Stimulated activated CD4-positive, alpha-beta T cell treated with anti-CD3 and anti-CD28 coated beads, Interleukin-4, amount 100 ng/mL, for 4 hours (primary cell): ENCODE measurements around the gene SWSAP1.
A peak's percentile ranks its signal among the peaks of the same experiment; 100 is the strongest.
"Not testable (repeated sequence)": the region's sequence is repeated elsewhere in the genome, so short reads cannot be mapped to it uniquely, and the experiment has no call there.

Experiments
- DNase-seq, 2 experiments: peaks; one replicate each; pipeline ENCODE4 v3.0.0-alpha.2; 2020

Gene SWSAP1

DNA sequence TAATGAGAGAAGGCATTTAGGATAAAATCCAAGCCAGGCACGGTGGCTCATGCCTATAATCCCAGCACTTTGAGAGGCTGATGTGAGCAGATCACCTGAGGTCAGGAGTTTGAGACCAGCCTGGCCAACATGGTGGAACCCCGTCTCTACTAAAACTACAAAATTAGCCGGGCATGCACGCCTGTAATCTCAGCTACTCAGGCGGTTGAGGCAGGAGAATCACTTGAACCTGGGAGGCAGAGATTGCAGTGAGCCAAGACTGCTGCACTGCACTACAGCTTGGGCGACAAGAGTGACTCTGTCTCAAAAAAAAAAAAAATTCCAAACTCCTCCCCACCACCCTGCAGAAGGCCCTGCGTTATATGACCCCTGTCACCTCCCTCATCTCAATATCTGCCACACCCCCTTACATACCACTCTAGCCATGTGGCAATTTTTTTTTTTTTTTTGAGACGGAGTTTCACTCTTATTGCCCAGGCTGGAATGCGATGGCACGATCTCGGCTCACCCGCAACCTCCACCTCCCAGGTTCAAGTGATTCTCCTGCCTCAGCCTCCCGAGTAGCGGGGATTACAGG is 4.9 kb downstream of the SWSAP1 start:
- DNase-seq = not testable (repeated sequence)

DNA sequence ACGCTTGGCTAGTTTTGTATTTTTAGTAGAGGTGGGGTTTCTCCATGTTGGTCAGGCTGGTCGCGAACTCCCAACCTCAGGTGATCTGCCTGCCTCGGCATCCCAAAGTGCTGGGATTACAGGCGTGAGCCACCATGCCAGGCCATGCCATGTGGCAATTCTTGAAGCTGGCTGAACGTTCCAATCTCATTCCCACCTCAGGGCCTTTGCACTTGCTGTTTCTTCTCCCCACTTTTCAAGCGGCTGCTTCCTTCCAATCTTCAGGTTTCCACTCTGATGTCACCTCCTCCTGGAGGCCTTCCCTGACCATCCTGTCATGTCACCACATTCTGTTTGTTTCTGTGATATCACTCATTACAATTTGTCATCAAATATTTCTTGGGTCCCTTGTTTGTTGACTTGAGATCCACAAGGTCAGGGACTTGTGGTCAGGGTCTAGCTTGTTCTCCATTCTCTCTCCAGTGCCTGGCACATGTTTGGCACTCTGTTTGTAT is 5.4 kb downstream of the SWSAP1 start:
- no peak for DNase-seq

DNA sequence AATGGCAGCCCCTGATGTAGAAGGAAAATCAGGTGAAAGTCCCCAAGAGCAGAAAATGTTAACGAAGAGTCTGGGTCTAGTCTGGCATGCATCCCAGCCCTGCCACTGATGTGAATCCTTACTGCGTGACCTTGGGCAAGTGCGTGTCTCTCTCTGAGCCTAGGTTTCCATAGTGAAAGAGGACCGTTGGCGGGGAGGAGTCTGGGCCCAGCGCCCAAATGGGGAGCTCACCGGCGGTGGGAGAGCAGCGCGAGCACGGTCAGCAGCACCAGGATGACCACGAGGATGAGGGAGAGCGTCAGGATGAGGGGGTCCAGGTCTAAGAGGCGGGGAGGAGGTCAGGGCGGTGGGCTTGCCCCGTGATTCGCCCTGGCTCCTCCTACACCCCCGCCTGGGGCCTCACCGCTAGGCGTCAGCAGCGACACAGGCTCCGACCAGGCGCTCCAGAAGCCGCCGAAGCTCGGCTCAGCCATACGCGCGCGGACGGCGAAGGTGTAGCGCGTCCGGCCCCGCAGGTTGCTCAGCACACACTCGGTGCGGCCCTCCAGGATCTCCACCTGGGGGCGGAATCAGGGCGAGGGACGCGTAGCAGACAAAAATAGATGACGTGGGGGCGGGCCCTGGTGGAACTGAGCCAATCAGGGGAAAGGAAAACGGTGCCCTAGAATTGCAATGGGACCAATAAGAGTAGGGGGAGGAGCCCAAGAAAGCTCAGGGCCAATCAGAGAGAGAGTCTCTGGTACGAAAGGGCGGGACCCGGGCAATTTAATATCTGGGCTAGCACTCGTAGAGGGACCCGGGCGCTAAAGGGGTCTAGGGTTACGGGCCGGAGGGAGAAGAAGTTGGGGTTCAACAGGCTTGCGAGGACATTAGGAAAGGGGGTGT is 6.4 kb downstream of the SWSAP1 start:
- DNase-seq = peak; percentile 89 to 96

DNA sequence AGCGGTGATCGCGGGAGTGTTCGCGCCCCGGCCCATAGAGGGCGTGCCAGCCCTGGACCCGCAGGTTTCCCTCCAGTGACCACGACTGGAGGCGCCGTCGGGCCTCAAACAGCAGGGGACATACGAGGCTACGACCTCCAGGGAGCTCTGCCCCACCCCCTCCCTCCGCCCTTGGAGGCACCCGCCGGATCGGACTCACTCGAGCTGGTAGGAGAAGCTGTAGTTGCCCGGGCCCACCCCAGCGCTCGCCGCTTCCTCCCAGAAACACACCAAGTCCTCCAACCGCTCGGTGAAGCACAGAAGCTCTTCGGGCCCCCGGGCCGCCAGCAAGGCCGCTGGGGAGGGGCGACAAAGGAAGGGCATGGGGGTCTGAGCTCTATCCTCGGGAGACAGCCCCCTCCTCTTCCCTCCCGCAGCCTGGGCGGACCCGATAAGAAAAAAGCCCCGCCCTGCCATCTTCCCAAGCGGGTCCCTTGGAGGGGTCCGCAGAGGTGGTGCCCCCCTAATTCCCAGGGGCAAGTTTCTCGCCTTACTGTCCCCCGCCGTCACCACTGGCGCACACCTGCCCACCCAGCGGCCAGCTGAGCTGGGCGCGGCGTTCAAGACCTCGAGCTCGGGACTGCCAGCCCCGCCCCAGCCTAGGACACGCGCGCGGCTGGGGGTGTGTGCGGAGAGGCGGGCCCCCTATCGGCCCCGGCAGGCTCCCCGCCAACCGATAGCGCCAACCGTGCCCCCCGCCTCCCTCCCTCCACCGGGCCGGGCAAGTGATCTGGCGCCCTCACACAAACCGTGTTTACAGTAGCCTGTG is 8.6 kb downstream of the SWSAP1 start:
- peak in 1 of 2 experiments; percentile 43 for DNase-seq

DNA sequence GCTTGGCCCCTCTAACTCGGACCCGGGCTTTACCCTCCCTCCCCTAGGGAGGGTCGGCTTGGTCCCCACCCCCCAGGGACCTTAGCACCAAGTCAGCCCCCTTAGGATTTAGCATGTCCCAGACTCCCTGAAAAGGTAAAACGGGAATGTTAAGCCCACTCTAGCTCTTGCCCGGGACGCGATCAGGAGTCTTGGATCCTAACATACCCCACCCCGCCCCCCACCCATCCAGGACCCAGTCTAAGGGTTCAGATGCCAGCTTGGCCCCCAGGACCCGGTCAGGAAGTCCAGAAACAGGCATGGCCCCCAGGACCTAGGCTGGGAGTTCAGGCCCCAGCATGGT is 9.2 kb downstream of the SWSAP1 start:
- no peak for DNase-seq

DNA sequence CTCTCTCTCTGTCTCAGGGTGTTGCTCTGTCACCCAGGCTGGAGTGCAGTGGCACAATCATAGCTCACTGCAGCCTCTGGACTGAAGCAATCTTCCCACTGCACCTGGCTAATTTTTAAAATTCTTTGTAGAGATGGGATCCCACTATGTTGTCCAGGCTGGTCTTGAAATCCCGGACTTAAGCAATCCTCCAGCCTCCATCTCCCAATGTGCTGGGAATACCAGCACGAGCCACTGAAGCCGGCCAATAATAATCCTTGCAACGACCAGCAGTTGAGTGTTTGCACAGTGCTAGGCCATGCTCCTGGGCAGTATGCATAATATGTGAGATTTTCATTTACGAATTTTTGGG is 10.3 kb downstream of the SWSAP1 start:
- no peak for DNase-seq

DNA sequence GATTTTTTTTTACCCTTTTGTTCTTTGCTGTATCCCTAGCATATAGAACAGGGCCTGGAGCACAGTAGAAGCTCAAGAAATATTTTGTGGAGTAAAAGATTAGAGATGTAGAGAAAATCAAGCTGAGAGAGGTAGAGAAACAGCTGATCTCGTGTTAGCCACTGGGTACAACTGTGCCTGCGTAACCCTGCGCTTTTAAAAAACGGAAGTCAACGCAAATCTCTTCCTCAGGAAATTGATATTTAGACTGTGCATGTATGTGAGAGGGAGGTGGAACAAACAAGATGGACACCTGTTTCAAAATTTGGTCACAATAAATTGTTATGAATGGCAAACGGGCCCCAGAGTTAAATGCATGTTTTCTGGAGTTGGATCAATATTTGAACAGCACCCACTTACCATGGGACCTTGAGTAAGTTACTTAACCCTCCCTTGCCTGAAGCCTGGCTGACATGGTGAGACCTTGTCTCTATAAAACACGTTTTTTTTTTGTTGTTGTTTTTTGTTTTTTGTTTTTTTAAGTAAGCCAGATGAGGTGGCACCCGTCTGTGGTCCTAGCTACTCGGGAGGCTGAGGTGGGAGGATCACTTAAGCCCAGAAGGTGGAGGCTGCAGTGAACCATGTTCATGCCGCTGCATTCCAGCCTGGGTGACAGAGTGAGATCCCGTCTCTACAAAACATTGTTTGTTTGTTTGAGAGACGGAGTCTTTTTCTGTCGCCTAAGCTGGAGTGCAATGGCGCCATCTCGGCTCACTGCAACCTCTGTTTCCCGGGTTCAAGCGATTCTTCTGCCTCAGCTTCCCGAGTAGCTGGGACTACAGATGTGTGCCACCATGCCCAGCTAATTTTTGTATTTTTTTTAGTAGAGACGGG is 12.9 kb downstream of the SWSAP1 start:
- no peak for DNase-seq

DNA sequence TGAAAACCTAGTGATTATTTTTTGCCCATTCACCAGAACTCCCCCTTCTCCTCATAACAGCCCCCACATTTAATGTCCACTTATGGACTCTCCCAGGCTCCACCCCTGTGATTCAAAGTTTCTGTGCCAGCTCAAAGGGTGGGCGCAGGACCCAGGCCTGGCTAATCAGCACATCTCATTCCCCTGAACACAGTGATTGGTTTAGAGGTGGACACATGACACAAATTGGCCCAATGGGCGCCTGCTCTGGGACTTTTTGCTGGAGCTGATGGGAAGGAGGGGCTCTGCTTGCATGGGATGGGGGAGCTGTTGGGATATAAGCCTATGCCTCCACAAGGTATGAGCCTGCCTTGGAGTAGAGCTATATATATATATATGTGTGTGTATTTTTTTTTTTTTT is 15.9 kb downstream of the SWSAP1 start:
- no peak for DNase-seq

DNA sequence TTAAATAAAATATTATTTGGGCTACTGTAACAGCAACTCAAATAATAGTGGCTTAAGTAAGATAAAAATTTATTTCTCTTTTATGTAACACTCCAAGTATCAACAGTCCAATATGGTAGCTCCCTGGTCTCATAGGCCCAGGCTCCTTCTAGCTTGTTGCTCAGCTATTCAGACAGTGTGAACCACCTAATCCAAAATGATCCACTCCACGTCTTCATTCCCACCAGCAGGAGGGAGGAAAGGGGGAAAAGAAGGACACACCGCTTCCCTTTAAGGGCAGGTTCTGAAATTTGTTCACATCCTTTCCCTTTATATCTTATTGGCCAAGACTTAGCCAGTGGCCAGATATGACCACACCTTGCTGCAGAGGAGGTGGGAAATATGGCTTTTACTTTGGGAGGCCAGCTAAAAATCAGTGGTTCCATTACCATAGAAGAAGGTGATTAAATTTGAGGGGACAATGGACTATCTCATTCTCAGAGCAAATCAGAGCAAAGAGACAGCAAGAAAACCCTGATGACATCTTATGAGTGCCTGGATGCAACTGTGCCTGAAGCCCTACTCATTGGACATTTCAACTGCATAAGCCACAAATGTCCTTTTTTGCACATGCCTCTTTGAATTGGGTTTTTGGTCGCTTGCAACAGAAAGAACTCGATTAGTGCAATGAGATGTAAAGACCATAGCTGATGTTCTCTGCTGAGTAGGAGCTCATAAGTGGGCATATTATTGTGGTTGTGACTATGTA is 16.6 kb downstream of the SWSAP1 start:
- DNase-seq = no peak

DNA sequence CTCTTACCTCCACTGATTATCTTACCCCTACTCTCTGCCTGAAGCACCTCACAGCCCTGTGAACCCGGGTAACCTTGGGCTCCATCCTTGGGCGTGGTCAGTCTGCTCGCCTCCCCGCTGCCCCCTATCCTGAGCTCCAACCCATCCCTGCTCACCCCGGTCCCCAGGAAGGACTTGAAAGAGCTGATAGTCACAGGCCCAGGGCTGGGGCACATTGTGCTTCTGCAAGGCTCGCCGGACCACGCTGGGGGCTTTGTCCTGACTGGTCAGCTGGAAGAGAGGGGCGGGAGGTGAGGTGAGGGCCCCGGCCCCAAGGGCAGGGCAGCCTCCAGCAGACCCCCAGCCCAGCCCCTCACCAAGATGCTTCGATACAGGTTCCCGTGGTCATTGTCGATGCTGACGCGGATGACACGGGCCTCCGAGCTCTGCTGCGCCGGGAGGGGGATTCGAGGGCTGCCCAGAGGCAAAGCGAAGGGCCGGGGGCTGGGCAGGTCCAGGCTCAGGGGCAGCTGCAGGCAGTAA is 22.7 kb downstream of the SWSAP1 start:
- DNase-seq = no peak

DNA sequence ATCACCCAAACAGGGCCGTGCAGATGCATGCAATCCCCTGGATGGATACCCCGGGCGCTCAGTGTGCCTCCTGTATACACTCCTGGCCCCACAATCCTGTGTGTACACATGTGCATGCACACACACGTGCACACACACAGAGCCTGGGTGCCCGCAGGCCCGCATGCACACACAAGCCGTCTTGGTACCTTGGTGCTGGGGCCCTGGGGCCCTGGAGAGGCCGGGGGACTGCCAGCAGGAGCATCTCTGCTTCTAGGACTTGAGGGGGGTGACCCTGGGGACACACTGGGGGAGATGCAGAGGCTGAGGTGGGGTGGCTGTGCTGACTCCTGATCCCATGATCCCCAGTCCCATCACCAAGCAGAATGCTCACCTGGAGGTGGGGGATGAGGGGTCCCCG is 25.2 kb downstream of the SWSAP1 start:
- DNase-seq = no peak

DNA sequence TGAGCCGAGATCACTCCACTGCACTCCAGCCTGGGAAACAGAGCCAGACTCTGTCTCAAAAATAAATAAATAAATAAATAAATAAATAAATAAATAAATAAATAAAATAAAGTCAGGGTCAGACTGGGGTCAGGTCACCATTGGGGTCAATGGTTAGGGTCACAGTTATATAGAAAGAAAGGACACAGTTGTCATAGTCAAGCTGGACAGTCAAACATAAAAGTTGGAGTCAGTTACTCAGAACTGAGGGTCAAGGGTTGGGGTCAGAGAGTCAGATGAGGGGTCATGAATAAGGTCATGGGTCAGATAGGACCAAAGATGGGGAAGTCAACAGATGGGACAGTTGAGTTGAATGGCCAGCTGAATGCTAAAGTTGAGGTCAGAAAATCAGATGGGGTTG is 26.3 kb downstream of the SWSAP1 start:
- DNase-seq = no peak

DNA sequence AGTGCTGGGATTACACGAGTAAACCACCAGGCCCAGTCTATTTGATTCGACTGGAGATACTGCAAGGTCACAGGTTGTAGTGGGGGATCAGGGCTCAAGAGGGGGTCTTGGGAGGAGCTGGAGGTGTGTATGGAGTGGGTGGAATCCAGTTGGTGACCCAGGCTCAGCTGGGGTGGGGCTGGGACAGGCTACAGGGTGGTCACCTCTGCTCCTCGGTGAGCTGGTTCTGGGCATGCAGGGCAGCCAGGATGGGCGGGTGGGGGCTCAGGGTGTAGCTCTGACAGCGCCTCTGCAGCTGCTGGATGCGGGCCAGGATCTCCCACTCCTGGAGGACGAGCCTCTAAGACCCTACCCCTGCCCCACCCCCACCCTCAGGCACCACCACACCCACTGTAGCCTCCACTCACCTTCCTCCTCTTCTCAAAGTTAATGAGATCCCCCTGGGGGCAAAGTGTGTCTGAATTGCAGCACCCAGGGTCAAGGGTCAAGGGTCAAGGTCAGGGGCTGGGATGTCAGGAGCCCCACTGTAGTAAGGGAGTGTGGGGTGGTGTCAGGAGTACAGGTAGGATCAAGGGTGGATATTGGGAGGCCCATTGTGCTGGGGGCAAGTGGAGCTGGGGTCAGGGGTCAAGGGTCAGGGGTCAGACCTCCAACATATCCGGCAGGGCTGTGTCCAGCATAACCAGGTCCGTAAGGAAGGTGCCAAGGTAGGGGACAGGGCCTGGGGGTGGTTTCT is 27.5 kb downstream of the SWSAP1 start:
- no peak for DNase-seq

DNA sequence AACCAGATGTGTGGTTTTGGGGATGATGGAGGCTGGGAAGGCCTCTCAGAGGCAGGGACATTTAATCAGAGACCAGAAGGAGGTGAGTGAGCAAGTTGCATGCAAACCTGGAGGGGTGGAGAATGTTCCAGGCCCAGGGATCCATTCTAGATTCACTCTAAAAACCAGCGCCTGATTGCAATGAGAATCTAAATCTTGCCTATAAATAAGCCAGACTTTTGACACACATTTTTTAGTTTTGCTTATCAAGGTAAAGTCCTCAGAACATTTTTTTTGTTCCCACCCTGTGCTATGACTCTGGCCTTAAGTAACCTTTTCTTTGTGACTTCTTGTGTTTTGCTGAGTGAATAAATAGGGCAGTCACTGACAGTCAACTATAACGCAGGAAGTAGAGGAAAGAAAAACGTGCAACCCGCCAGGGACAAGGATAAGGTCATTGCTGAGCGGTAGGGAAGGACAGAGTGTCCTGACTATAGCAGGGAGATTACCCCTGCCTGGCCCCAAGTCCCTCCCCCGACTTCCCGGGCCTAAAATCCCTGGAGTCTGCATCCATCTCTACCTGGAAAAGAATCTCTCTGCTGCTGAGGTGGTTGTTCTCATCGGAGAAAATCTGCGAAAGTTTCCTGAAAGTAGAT is 30.2 kb downstream of the SWSAP1 start:
- DNase-seq = no peak

DNA sequence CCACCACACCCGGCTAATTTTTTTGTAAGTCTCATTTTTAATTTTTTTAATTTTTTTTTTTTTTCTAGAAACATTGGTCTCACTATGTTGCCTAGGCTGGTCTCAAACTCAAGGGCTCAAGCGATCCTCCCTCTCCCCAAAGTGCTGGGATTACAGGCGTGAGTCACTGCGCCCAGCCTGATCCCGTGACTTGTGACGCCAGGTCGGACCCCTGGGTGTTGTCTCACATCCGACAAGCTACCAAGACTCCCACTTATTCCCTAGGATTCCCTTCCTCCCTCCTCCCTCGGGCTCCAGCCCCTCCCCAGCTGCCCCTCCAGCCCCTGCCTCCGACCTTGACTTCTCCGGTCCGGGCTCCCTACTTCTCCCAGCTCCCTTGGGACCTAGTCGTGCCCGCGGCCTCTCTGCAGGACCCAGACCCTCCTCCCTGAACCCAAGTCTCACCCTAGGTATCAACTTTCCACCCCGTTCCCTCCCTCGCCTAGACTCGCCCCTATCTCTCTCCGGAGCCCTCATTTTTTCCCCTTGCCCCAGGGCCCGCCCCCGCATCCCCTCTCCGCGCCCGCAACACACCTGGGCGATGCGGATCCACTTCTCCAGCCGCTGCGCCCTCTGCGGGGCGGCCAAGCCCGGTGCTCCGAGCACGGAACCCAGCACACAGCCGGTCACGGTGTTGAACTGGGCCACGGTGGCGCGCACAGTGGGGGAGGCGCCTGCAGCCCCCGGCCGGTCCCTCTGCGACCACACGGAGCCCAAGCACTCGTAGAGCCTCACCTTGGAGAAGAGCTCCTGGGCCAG is 31.6 kb downstream of the SWSAP1 start:
- peak; percentile 44 to 63 for DNase-seq

DNA sequence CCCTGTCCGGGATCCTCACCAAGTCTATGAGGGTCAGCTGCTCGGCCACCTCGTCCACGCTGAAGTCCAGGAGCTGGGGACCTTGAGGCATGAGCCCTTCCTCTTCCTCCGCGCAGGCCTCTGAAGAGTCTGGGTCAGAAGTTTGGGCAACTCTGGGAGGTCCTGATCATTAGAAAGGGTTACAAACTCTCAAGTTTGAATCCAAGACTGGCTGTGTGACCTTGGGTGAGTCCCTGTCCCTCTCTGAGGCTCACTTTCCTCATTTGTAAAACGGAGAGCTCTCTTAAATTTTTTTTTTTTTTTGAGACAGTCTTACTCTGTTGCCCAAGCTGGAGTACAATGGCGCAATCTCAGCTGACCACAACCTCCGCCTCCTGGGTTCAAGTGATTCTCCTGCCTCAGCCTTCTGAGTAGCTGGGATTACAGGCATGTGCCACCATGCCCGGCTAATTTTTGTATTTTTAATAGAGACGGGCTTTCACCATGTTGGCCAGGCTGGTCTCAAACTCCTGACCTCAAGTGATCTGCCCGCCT is 32.3 kb downstream of the SWSAP1 start:
- not testable (repeated sequence) for DNase-seq

DNA sequence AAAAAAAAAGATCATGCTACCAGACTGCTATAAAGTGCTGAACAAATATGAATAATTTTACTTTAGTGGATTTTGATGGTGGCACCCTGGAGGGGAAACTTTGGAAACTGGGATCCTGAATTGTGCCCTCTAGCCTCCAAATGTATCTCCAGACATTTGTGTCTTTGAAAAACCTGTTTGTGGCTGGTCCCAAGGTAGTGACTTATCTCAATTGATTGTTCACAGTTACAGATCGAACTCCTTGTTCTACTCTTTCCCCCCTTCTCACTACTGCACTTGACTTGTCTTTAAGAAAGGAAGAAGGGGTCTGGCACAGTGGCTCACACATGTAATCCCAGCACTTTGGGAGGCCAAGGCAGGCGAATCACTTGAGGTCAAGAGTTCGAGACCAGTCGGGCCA is 34.1 kb downstream of the SWSAP1 start:
- no peak for DNase-seq

DNA sequence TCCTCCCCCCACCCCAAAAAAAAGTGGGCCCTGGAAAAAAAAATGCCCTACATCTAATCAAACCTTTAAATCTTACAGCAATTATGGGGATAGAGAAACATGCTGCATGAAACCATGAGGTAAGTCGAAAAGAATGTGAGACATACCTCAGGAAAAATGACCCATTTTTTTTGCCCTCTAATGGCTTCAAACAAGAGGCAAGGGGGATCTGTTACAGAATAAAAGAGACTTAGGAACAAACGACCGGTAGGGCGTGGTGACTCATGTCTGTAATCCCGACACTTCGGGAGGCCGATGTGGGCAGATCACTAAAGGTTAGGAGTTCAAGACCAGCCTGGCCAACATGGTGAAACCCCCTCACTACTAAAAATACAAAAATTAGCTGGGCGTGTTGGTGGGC is 36.2 kb downstream of the SWSAP1 start:
- DNase-seq = no peak

DNA sequence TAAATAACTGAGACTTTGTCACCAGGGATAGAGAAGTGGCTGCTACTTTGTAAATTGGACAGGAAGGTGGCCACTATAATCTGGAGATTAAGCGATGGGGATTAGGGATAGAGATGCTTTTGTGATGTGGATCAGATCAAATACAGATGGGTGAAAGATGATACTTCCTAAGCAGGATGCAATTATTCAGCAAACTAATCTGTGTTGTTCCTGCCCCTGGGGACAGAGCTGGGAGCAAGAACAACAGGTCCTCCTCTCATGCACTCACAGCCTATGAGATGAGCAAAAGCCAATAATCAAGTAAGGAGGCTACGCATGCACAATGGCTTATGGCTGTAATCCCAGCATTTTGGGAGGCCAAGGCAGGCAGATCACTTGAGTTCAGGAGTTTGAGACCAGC is 40.1 kb downstream of the SWSAP1 start:
- no peak for DNase-seq
